Hematopoietic multipotent progenitor cell treated with erythropoietin and hydrocortisone succinate and interleukin-3 and kit ligand, for 4 days (in vitro differentiated cells): ENCODE results near the gene ARHGAP42.
"Not testable (repeated sequence)": the region's sequence is repeated elsewhere in the genome, so short reads cannot be mapped to it uniquely, and the experiment has no call there.

Source experiments
- DNase-seq: peaks from one replicate; pipeline ENCODE4 v3.0.0-alpha.2; 2015

The ARHGAP42 gene

GRCh38 chr11:100687054-100687629, at the start of gene ARHGAP42:
TSS of gene ARHGAP42 (plus strand) at chr11:100687288. CDS start at chr11:100687679, 391 bp downstream.
- peak; percentile 73 for DNase-seq

GRCh38 chr11:100637706-100638105, 49.4 kb upstream of the ARHGAP42 start:
- no peak for DNase-seq

GRCh38 chr11:100638648-100639047, 48.4 kb upstream of the ARHGAP42 start:
- no peak for DNase-seq

GRCh38 chr11:100639140-100639539, 47.9 kb upstream of the ARHGAP42 start:
- no peak for DNase-seq

- no peak for DNase-seq
These were observed 47.0 kb upstream of the ARHGAP42 start for GRCh38 chr11:100640071-100640470.

- DNase-seq, result no peak
These were observed 46.4 kb upstream of the ARHGAP42 start for GRCh38 chr11:100640646-100641045.

GRCh38 chr11:100641456-100641855, 45.6 kb upstream of the ARHGAP42 start:
- DNase-seq, result no peak

- DNase-seq, result no peak
These were observed 40.5 kb upstream of the ARHGAP42 start for GRCh38 chr11:100646545-100646944.

- no peak for DNase-seq
These were observed 39.2 kb upstream of the ARHGAP42 start for GRCh38 chr11:100647861-100648260.

GRCh38 chr11:100663583-100663982, 23.5 kb upstream of the ARHGAP42 start:
- DNase-seq, result no peak

GRCh38 chr11:100663996-100664395, 23.1 kb upstream of the ARHGAP42 start:
- DNase-seq, result no peak

GRCh38 chr11:100666816-100667215, 20.3 kb upstream of the ARHGAP42 start:
- DNase-seq, result not testable (repeated sequence)

- DNase-seq, result no peak
These were observed 19.6 kb upstream of the ARHGAP42 start for GRCh38 chr11:100667449-100667848.

GRCh38 chr11:100670140-100670539, 16.9 kb upstream of the ARHGAP42 start:
- no peak for DNase-seq

GRCh38 chr11:100671471-100671870, 15.6 kb upstream of the ARHGAP42 start:
- no peak for DNase-seq

GRCh38 chr11:100672498-100673033, 14.5 kb upstream of the ARHGAP42 start:
- no peak for DNase-seq

- no peak for DNase-seq
These were observed 14.0 kb upstream of the ARHGAP42 start for GRCh38 chr11:100673063-100673462.

GRCh38 chr11:100674212-100674611, 12.9 kb upstream of the ARHGAP42 start:
- DNase-seq, result no peak

GRCh38 chr11:100675115-100675650, 11.9 kb upstream of the ARHGAP42 start:
- no peak for DNase-seq

GRCh38 chr11:100676901-100677300, 10.2 kb upstream of the ARHGAP42 start:
- no peak for DNase-seq

GRCh38 chr11:100677796-100678195, 9.3 kb upstream of the ARHGAP42 start:
- no peak for DNase-seq

- no peak for DNase-seq
These were observed 7.0 kb upstream of the ARHGAP42 start for GRCh38 chr11:100680070-100680469.

GRCh38 chr11:100681064-100681502, 6.0 kb upstream of the ARHGAP42 start:
- DNase-seq, result peak; percentile 93

- peak; percentile 50 for DNase-seq
These were observed 4.7 kb upstream of the ARHGAP42 start for GRCh38 chr11:100682247-100682969.
